Lower lobe of right lung (tissue), 2 donors: ENCODE data around the gene HYAL4. TPM values are rescaled to one million over a fixed set of nuclear protein-coding genes. Genes with fewer than 3 reads are reported as not detected.
A peak's percentile ranks its signal among the peaks of the same experiment; 100 is the strongest.
"Not testable (repeated sequence)": the region's sequence is repeated elsewhere in the genome, so short reads cannot be mapped to it uniquely, and the experiment has no call there.

ENCODE experiments used
- ATAC-seq, 2 donors: fragments of 200-7000 bp; cut with Tn5 transposase; one replicate each; pipeline ENCODE4 v1.9.1; 2020 to 2022; ENCODE audit warnings: mild to moderate bottlenecking in 2 of 2, moderate library complexity in 2 of 2
- DNase-seq: peaks from one replicate; pipeline ENCODE4 v3.0.0-alpha.2; 2020
- H3K27ac ChIP-seq: fragments of 200-600 bp; one replicate; pipeline ENCODE4 v1.8.0; 2022
- H3K27me3 ChIP-seq: fragments of 200-600 bp; one replicate; pipeline ENCODE4 v1.8.0; 2022; ENCODE audit warnings: low read depth
- H3K36me3 ChIP-seq: fragments of 200-600 bp; one replicate; pipeline ENCODE4 v1.8.0; 2022; ENCODE audit warnings: mild to moderate bottlenecking
- H3K4me1 ChIP-seq: fragments of 200-600 bp; one replicate; pipeline ENCODE4 v1.8.0; 2022
- H3K4me3 ChIP-seq: fragments of 200-600 bp; one replicate; pipeline ENCODE4 v1.8.0; 2022; ENCODE audit warnings: mild to moderate bottlenecking
- H3K9me3 ChIP-seq: fragments of 200-600 bp; one replicate; pipeline ENCODE4 v1.8.0; 2022
- CTCF ChIP-seq: fragments of 200-600 bp; IDR thresholded peaks from one replicate; pipeline ENCODE4 v1.8.0; 2022; ENCODE audit warnings: antibody characterized with exemption, mild to moderate bottlenecking
- intact Hi-C: fragments of 100-400 bp; cut with DNase I; formaldehyde crosslinking; loops from one replicate; pipeline ENCODE4 v1.11.0; 2022
- total RNA-seq: library from RNA; stranded (reverse); fragmentation: NEBNext Ultra II Directional; extraction: Animal tissue kit (Norgen Biotek cat#: 25700); gene quantifications from one replicate; pipeline ENCODE4 v1.2.1, GENCODE V29; 2021
- donor health status: DM: no; HTN: yes; CAD: no; lungs with severe emphysema.

The HYAL4 gene
- total RNA-seq, 1 donor from 2014 or later = not detected

GRCh38 chr7:123883154-123883553 is 38.2 kb downstream of the HYAL4 start:
- DNase-seq = no peak
- H3K27me3 ChIP-seq = no peaks in the 10 kb centered on the region
- no peak overlapping the region for H3K27ac ChIP-seq
- H3K4me1 ChIP-seq = no peaks in the 10 kb centered on the region
- no peak for TF ChIP-seq CTCF
- no peaks in the 10 kb centered on the region for H3K36me3 ChIP-seq
- intact Hi-C loops = no loop called here
- no peak overlapping the region for H3K4me3 ChIP-seq
- no peak for ATAC-seq
- no peaks in the 10 kb centered on the region for H3K9me3 ChIP-seq

GRCh38 chr7:123888192-123888591 is 43.2 kb downstream of the HYAL4 start:
- H3K4me3 ChIP-seq = no peak overlapping the region
- DNase-seq = no peak

GRCh38 chr7:123894753-123895152 is 49.8 kb downstream of the HYAL4 start:
- H3K9me3 ChIP-seq, ATAC-seq, intact Hi-C loops, DNase-seq, H3K4me1 ChIP-seq, H3K36me3 ChIP-seq, H3K27ac ChIP-seq, H3K27me3 ChIP-seq, H3K4me3 ChIP-seq: not testable (repeated sequence)

More at GRCh38 chr7:123888192-123888591, 43.2 kb downstream of the HYAL4 start:
- TF ChIP-seq CTCF = no peak
- Histone ChIP-seq H3K4me1 (no peaks in the 10 kb centered on the region), H3K9me3 (peaks cover 5% of the 10 kb centered on the region), H3K36me3 (no peaks in the 10 kb centered on the region), H3K27me3 (no peaks in the 10 kb centered on the region), H3K27ac (no peak overlapping the region)
- no peak for ATAC-seq
- intact Hi-C loops = no loop called here

- intact Hi-C loops = no loop called here
- DNase-seq (no peak), ATAC-seq (peak in 1 of 2 donors; percentile 44)
- Histone ChIP-seq H3K36me3 (no peaks in the 10 kb centered on the region), H3K4me3 (no peak overlapping the region), H3K27me3 (no peaks in the 10 kb centered on the region), H3K9me3 (no peaks in the 10 kb centered on the region), H3K4me1 (no peaks in the 10 kb centered on the region), H3K27ac (no peak overlapping the region)
- TF ChIP-seq CTCF = no peak
Observed at GRCh38 chr7:123901101-123901500, 56.1 kb downstream of the HYAL4 start.

GRCh38 chr7:123905714-123906113 is 60.7 kb downstream of the HYAL4 start:
- peak in 1 of 2 donors; percentile 17 for ATAC-seq
- Histone ChIP-seq H3K36me3 (no peaks in the 10 kb centered on the region), H3K4me3 (no peak overlapping the region), H3K27me3 (no peaks in the 10 kb centered on the region), H3K27ac (no peak overlapping the region), H3K4me1 (no peaks in the 10 kb centered on the region), H3K9me3 (no peaks in the 10 kb centered on the region)
- intact Hi-C loops = no loop called here
- DNase-seq = no peak
- TF ChIP-seq CTCF = no peak

GRCh38 chr7:123916240-123916724 is 71.3 kb downstream of the HYAL4 start:
- H3K4me1 ChIP-seq = no peaks in the 10 kb centered on the region
- DNase-seq (no peak), ATAC-seq (peak; percentile 75 to 81)
- no peaks in the 10 kb centered on the region for H3K27me3 ChIP-seq
- TF ChIP-seq CTCF = peak; percentile 23
- H3K27ac ChIP-seq = no peak overlapping the region
- no peak overlapping the region for H3K4me3 ChIP-seq
- intact Hi-C loops = no loop called here
- H3K9me3 ChIP-seq = no peaks in the 10 kb centered on the region
- H3K36me3 ChIP-seq = no peaks in the 10 kb centered on the region
